Measurements from ENCODE around the gene SUN1.

SUN1 gene

GRCh38 chr7:879093-879492 lies 46.8 kb downstream of the SUN1 start:
- no peak for DNase-seq

- no peak for DNase-seq
Observed at GRCh38 chr7:879706-880105, 47.4 kb downstream of the SUN1 start.

- no peak for DNase-seq
Observed at GRCh38 chr7:880450-880849, 48.2 kb downstream of the SUN1 start.

DNA sequence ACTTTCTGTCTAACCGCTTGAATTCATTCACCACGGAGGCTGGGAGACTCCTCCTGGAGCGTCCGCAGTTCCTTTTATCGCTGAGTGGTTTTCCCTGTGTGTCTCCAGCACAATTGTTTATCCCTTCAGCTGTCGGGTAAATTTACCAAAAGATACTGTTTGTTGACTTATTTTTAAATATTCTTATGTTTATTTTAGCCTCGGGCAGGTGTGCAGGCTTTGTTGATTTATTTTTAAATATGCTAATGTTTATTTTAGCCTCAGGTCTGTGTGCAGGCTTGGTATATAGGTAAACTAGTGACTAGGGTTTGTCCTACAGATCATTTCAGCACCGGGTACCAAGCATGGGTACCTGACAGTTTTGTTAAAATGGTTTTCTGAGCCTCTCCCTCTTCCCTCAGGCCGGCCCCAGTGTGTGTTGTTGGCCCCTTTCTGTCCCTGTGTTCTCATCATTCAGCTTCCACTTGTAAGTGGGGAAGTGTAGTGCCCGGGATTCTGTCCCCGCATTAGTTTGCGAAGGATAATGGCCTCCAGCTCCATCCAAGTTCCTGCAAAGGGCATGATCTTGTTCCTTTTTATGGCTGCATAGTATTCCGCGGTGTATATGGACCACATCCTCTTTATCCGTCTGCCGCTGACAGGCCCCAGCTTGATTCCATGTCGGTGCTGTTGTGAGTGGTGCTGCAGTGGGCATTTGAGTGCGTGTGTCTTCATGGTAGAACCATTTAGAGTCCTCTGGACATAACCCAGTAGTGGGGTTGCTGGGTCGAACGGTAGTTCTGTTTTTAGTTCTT lies 49.4 kb downstream of the SUN1 start:
- peak in 2 of 3 experiments; percentile 43 to 80 for DNase-seq

DNA sequence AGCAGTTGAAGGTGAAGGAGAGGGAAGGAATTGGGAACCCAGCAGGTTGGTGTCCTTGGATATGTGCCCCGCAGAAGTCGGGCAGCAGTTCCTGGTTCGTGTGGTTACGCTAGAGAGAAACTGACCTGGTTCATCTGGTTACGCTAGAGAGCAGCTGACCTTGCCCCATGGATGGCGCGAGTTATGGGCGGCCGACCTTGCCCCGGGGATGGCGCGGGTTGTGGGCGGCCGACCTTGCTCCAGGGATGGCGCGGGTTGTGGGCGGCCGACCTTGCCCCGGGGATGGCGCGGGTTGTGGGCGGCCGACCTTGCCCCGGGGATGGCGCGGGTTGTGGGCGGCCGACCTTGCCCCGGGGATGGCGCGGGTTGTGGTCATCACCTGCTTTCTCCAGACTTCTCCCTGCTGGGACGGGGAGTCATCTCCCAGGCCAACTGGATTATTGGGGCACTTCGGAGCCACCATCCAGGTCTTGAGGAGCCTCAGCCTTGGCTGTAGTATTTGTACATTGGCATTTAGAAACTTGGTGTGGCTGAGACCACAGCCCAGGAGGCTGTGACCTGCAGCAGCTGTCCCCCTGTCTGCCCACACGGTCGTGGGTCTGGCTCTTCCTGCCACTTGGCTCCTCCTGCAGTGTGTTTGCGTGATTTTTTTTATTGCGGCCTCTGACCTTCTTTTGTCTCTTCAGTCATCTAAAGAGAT lies 50.2 kb downstream of the SUN1 start:
- DNase-seq = no peak

GRCh38 chr7:883055-884021 lies 51.1 kb downstream of the SUN1 start:
- peak in 1 of 3 experiments; percentile 29 for DNase-seq

- no peak for DNase-seq
Observed at GRCh38 chr7:884191-885003, 52.1 kb downstream of the SUN1 start.

GRCh38 chr7:885261-885892 lies 53.1 kb downstream of the SUN1 start:
- DNase-seq = no peak

DNA sequence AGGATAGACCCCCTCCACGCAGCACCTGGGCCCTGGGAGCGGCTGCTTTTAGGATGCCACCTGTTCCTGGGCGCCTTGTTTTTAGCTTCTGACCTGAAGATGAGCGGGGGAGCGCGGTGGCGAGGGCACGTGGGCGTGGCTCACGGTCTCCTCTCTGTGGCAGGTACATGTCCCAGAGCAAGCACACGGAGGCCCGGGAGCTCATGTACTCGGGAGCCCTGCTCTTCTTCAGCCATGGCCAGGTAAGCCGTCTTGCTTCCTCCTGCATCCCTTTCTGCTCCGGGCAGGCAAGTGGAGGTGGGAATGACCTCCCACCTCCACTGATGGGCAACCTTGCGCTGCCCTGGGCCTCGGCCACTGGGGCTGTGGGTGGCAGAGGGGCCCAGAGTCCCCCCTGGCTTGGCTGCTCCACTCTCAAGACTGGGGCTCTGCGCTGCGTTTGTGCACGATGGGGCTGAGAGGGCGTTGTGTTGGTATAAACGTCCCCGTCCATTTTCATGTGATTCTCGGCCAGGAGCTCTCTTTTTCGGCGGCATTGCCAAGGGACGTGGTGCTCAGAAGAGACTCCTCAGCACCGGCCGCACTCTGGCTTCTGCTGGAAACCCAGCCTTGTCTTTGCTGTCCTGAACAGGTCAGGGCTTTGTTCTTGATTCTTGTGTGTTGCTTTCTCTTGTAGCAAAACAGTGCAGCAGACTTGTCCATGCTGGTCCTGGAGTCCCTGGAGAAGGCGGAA lies 53.8 kb downstream of the SUN1 start:
- DNase-seq = no peak

GRCh38 chr7:886626-887487 lies 54.6 kb downstream of the SUN1 start:
- DNase-seq = no peak

- no peak for DNase-seq
Observed at GRCh38 chr7:887488-887820, 55.2 kb downstream of the SUN1 start.

GRCh38 chr7:888081-889024 lies 56.1 kb downstream of the SUN1 start:
- no peak for DNase-seq

DNA sequence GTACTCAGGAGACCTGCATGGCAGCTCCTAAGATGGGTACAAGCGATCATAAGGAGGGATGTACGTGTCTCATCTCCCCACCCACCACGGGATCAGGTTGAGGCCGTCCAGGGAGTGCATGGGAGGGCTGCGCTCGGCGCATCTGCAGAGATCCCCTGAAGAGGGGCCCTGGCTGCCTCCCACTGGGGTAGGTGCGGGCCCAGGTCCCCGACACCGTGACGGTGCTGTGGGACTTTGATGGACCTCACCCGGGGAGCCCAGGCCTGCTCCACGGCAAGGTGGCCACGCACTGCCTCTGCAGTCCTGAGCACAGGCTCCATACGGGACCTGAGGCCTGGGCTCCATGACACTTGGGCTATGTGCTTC lies 56.7 kb downstream of the SUN1 start:
- no peak for DNase-seq

DNA sequence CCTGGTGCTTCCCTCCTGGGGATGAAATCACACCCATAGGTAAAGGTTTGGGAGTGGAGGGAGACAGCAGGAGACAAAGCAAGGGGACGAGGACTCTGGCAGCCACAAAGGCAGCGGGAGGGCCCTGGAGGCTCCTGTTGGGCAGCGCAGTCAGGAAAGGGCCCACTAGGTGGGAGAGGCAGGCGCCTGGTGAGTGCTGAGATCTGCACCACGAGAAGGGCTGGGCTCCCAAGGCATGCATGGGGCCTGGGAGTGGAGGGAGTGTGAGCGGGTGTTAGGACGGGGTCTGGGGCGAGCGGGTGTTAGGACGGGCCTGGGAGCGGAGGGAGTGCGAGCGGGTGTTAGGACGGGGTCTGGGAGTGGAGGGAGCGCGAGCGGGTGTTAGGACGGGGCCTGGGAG lies 57.1 kb downstream of the SUN1 start:
- DNase-seq = no peak

DNA sequence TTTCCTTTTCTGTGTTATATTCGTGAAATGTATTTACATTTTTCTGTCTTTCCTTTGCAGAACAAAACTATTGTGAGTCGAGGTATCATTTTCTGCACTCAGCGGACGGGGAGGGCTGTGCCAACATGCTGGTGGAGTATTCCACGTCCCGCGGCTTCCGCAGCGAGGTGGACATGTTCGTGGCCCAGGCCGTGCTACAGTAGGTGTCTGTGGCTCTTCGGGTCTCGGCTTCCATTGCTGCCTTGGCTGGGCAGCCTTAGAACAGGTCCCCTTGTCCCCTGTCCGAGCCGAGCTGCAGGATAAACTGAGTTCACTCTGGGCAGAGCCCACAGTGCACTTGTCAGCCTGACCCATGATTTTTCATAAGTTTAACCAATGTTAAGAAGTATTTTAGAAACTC lies 58.6 kb downstream of the SUN1 start:
- DNase-seq = no peak

DNA sequence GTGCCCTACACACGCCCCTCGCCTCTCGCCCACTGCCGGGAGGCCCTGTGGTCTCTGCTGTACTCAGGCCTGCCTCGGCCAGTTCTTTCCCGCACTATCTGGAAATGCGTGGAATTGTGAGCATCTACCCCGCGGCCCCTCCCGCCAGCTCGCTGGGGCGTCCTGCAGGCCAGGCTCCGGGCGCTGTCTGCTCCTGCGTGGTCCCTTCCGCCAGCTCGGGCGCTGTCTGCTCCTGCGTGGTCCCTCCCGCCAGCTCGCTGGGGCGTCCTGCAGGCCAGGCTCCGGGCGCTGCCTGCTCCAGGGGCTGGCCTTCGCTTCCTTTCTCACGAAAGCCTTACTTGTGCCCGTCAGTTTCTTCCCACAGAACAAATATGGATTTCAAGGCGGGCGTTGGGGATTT lies 59.0 kb downstream of the SUN1 start:
- no peak for DNase-seq

GRCh38 chr7:891805-892204 lies 59.5 kb downstream of the SUN1 start:
- DNase-seq = no peak

- no peak for DNase-seq
Observed at GRCh38 chr7:892648-893593, 60.6 kb downstream of the SUN1 start.

Data from NCI-H1417 (cell line).